SK-N-SH (cell line): Measurements from ENCODE around the gene NUDT7.

Source experiments
- FOXM1 ChIP-seq: IDR thresholded peaks from 2 replicates; pipeline ENCODE4 v1.4.0; 2012; ENCODE audit warnings: low read depth, mild to moderate bottlenecking
- GABPA ChIP-seq: IDR thresholded peaks from 2 replicates; pipeline ENCODE4 v1.4.0; 2012; ENCODE audit warnings: low read depth, mild to moderate bottlenecking
- JUND ChIP-seq: IDR thresholded peaks from 2 replicates; pipeline ENCODE4 v1.4.0; 2012
- NFIC ChIP-seq: IDR thresholded peaks from 2 replicates; pipeline ENCODE4 v1.4.0; 2012; ENCODE audit warnings: borderline replicate concordance
- POLR2AphosphoS5 ChIP-seq: IDR thresholded peaks from 2 replicates; pipeline ENCODE4 v1.6.1; 2012; ENCODE audit warnings: low read depth, low read length
- SIN3A ChIP-seq: IDR thresholded peaks from 2 replicates; pipeline ENCODE4 v1.6.1; 2012; ENCODE audit warnings: low read depth, mild to moderate bottlenecking, low read length, moderate library complexity, borderline replicate concordance
- TCF12 ChIP-seq: IDR thresholded peaks from 2 replicates; pipeline ENCODE4 v1.4.0; 2012
- YY1 ChIP-seq: IDR thresholded peaks from 2 replicates; pipeline ENCODE4 v1.4.0; 2012; ENCODE audit warnings: low read depth, mild to moderate bottlenecking
- TF ChIP-seq, protein P1 (sequence below): fragments of 200-600 bp; sonication (generic); IDR thresholded peaks from 2 replicates; pipeline ENCODE4 v1.6.1; 2017; ENCODE audit warnings: antibody characterized with exemption, mild to moderate bottlenecking, moderate library complexity
- TF ChIP-seq, protein P2 (sequence below): fragments of 150-350 bp; IDR thresholded peaks from 2 replicates; pipeline ENCODE4 v1.6.1; 2016; ENCODE audit warnings: mild to moderate bottlenecking, low read depth, low read length
- TF ChIP-seq, protein P3 (sequence below): IDR thresholded peaks from 2 replicates; pipeline ENCODE4 v1.6.1; 2012; ENCODE audit warnings: mild to moderate bottlenecking, low read depth, low read length, moderate library complexity

- TF ChIP-seq JUND (no peak), POLR2AphosphoS5 (no peak), TCF12 (0 out of 2 replicates have a peak, but pooled peaks have one; percentile 7), SIN3A (no peak), NFIC (no peak), YY1 (peak; percentile 34; the same call in 1 of the 2 replicates), FOXM1 (no peak), GABPA (no peak)
- TF ChIP-seq, protein P1, sequence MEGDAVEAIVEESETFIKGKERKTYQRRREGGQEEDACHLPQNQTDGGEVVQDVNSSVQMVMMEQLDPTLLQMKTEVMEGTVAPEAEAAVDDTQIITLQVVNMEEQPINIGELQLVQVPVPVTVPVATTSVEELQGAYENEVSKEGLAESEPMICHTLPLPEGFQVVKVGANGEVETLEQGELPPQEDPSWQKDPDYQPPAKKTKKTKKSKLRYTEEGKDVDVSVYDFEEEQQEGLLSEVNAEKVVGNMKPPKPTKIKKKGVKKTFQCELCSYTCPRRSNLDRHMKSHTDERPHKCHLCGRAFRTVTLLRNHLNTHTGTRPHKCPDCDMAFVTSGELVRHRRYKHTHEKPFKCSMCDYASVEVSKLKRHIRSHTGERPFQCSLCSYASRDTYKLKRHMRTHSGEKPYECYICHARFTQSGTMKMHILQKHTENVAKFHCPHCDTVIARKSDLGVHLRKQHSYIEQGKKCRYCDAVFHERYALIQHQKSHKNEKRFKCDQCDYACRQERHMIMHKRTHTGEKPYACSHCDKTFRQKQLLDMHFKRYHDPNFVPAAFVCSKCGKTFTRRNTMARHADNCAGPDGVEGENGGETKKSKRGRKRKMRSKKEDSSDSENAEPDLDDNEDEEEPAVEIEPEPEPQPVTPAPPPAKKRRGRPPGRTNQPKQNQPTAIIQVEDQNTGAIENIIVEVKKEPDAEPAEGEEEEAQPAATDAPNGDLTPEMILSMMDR: no peak
- TF ChIP-seq, protein P2, sequence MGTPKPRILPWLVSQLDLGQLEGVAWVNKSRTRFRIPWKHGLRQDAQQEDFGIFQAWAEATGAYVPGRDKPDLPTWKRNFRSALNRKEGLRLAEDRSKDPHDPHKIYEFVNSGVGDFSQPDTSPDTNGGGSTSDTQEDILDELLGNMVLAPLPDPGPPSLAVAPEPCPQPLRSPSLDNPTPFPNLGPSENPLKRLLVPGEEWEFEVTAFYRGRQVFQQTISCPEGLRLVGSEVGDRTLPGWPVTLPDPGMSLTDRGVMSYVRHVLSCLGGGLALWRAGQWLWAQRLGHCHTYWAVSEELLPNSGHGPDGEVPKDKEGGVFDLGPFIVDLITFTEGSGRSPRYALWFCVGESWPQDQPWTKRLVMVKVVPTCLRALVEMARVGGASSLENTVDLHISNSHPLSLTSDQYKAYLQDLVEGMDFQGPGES: no peak
- TF ChIP-seq, protein P3, sequence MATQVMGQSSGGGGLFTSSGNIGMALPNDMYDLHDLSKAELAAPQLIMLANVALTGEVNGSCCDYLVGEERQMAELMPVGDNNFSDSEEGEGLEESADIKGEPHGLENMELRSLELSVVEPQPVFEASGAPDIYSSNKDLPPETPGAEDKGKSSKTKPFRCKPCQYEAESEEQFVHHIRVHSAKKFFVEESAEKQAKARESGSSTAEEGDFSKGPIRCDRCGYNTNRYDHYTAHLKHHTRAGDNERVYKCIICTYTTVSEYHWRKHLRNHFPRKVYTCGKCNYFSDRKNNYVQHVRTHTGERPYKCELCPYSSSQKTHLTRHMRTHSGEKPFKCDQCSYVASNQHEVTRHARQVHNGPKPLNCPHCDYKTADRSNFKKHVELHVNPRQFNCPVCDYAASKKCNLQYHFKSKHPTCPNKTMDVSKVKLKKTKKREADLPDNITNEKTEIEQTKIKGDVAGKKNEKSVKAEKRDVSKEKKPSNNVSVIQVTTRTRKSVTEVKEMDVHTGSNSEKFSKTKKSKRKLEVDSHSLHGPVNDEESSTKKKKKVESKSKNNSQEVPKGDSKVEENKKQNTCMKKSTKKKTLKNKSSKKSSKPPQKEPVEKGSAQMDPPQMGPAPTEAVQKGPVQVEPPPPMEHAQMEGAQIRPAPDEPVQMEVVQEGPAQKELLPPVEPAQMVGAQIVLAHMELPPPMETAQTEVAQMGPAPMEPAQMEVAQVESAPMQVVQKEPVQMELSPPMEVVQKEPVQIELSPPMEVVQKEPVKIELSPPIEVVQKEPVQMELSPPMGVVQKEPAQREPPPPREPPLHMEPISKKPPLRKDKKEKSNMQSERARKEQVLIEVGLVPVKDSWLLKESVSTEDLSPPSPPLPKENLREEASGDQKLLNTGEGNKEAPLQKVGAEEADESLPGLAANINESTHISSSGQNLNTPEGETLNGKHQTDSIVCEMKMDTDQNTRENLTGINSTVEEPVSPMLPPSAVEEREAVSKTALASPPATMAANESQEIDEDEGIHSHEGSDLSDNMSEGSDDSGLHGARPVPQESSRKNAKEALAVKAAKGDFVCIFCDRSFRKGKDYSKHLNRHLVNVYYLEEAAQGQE: no peak
These were observed 17.2 kb downstream of the NUDT7 start for GRCh38 chr16:77739559-77739892.
